ENCODE measurements around the gene CFAP77. TPM values are rescaled to one million over a fixed set of nuclear protein-coding genes. Genes with fewer than 3 reads are reported as not detected.
"Not testable (repeated sequence)": the region's sequence is repeated elsewhere in the genome, so short reads cannot be mapped to it uniquely, and the experiment has no call there.

The CFAP77 gene
- total and polyA plus RNA-seq, 7 donors, result not detected

GRCh38 chr9:132559711-132560110, 149.7 kb downstream of the CFAP77 start:
- 89 to 92% methylated on average over 2 of the region's 2 CpGs for WGBS, 2 donors
- TF ChIP-seq EP300 (IDR thresholded peaks at IDR 0.05), result no peak
- no peak for TF ChIP-seq CTCF (IDR thresholded peaks at IDR 0.05)

GRCh38 chr9:132560616-132561202, 150.7 kb downstream of the CFAP77 start:
- Histone ChIP-seq H3K4me1 (no peaks in the 10 kb centered on the region), H3K9me3 (no peaks in the 10 kb centered on the region), H3K4me3 (no peak overlapping the region), H3K36me3 (no peaks in the 10 kb centered on the region), H3K27ac (no peak overlapping the region), H3K27me3 (peaks cover 0 to 38% (median 15%) of the 10 kb centered on the region in 3 donors)
- no peak for DNase-seq
- no peak for TF ChIP-seq POLR2A (IDR thresholded peaks at IDR 0.05)
- TF ChIP-seq CTCF (IDR thresholded peaks at IDR 0.05), result no peak
- no peak for TF ChIP-seq POLR2AphosphoS5 (IDR thresholded peaks at IDR 0.05)
- no peak for TF ChIP-seq EP300 (IDR thresholded peaks at IDR 0.05)
- intact Hi-C loops (cut with DNase I), result no loop called here
- 24 to 35% methylated on average over 14 of the region's 14 CpGs for WGBS, 2 donors

More at GRCh38 chr9:132559711-132560110, 149.7 kb downstream of the CFAP77 start:
- DNase-seq, result no peak
- no peak overlapping the region for H3K4me3 ChIP-seq
- H3K4me1 ChIP-seq, result no peaks in the 10 kb centered on the region
- H3K9me3 ChIP-seq, result no peaks in the 10 kb centered on the region
- intact Hi-C loops (cut with DNase I), result no loop called here
- H3K36me3 ChIP-seq, result no peaks in the 10 kb centered on the region
- no peak overlapping the region for H3K27ac ChIP-seq
- H3K27me3 ChIP-seq, result peaks cover 0 to 38% (median 15%) of the 10 kb centered on the region in 3 donors

GRCh38 chr9:132562306-132562573, 152.2 kb downstream of the CFAP77 start:
- intact Hi-C loops (cut with DNase I), result no loop called here
- no peak for DNase-seq
- H3K9me3 ChIP-seq, result no peaks in the 10 kb centered on the region
- no peaks in the 10 kb centered on the region for H3K4me1 ChIP-seq
- TF ChIP-seq CTCF (IDR thresholded peaks at IDR 0.05), result no peak
- TF ChIP-seq POLR2AphosphoS5 (IDR thresholded peaks at IDR 0.05), result no peak
- no peak for TF ChIP-seq POLR2A (IDR thresholded peaks at IDR 0.05)
- TF ChIP-seq EP300 (IDR thresholded peaks at IDR 0.05), result no peak
- H3K36me3 ChIP-seq, result no peaks in the 10 kb centered on the region
- H3K27me3 ChIP-seq, result peaks cover 0 to 28% (median 11%) of the 10 kb centered on the region in 3 donors
- H3K4me3 ChIP-seq, result no peak overlapping the region
- WGBS, 2 donors, result 10 to 45% methylated on average over 4 of the region's 4 CpGs
- H3K27ac ChIP-seq, result no peak overlapping the region

GRCh38 chr9:132564526-132564925, 154.5 kb downstream of the CFAP77 start:
- Histone ChIP-seq H3K27ac (no peak overlapping the region), H3K9me3 (no peaks in the 10 kb centered on the region), H3K36me3 (no peaks in the 10 kb centered on the region), H3K4me3 (no peak overlapping the region), H3K27me3 (peaks cover 0 to 25% (median 10%) of the 10 kb centered on the region in 3 donors), H3K4me1 (no peaks in the 10 kb centered on the region)
- intact Hi-C loops (cut with DNase I), result no loop called here
- DNase-seq, result no peak
- no peak for TF ChIP-seq POLR2AphosphoS5 (IDR thresholded peaks at IDR 0.05)
- no peak for TF ChIP-seq EP300 (IDR thresholded peaks at IDR 0.05)
- no peak for TF ChIP-seq POLR2A (IDR thresholded peaks at IDR 0.05)
- TF ChIP-seq CTCF (IDR thresholded peaks at IDR 0.05), result no peak
- 80 to 83% methylated on average over 6 of the region's 6 CpGs for WGBS, 2 donors

GRCh38 chr9:132568787-132569186, 158.8 kb downstream of the CFAP77 start:
- intact Hi-C loops (cut with DNase I); H3K36me3 ChIP-seq; H3K4me3 ChIP-seq; H3K27ac ChIP-seq; H3K9me3 ChIP-seq; DNase-seq; H3K4me1 ChIP-seq: not testable (repeated sequence)
- WGBS, 2 donors, result 62 to 71% methylated on average over 2 of the region's 2 CpGs
- peaks cover 0 to 18% (median 0%) of the 10 kb centered on the region in 3 donors for H3K27me3 ChIP-seq

Measured in sigmoid colon (tissue), 7 donors.